ENCODE measurements around the gene AMBP.

AMBP gene

GRCh38 chr9:114061830-114062474, 16.1 kb downstream of the AMBP start:
- TF ChIP-seq, protein P1, sequence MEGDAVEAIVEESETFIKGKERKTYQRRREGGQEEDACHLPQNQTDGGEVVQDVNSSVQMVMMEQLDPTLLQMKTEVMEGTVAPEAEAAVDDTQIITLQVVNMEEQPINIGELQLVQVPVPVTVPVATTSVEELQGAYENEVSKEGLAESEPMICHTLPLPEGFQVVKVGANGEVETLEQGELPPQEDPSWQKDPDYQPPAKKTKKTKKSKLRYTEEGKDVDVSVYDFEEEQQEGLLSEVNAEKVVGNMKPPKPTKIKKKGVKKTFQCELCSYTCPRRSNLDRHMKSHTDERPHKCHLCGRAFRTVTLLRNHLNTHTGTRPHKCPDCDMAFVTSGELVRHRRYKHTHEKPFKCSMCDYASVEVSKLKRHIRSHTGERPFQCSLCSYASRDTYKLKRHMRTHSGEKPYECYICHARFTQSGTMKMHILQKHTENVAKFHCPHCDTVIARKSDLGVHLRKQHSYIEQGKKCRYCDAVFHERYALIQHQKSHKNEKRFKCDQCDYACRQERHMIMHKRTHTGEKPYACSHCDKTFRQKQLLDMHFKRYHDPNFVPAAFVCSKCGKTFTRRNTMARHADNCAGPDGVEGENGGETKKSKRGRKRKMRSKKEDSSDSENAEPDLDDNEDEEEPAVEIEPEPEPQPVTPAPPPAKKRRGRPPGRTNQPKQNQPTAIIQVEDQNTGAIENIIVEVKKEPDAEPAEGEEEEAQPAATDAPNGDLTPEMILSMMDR (IDR thresholded peaks at IDR 0.05; ENCODE audit: low read depth, low read length) = no peak
- H3K4me3 ChIP-seq (replicated peaks in 1 of 2; ENCODE audit: low read depth in 2 of 2, low read length in 2 of 2) = no peak overlapping the region
- no peak for DNase-seq (ENCODE audit: low read depth in 2 of 2)

GRCh38 chr9:114061292-114061691, 16.8 kb downstream of the AMBP start:
- TF ChIP-seq, protein P1 (IDR thresholded peaks at IDR 0.05; ENCODE audit: low read depth, low read length) = no peak
- no peak overlapping the region for H3K4me3 ChIP-seq (replicated peaks in 1 of 2; ENCODE audit: low read depth in 2 of 2, low read length in 2 of 2)
- DNase-seq (ENCODE audit: low read depth in 2 of 2) = no peak

GRCh38 chr9:114060711-114061110, 17.4 kb downstream of the AMBP start:
- TF ChIP-seq, protein P1 (IDR thresholded peaks at IDR 0.05; ENCODE audit: low read depth, low read length) = no peak
- no peak overlapping the region for H3K4me3 ChIP-seq (replicated peaks in 1 of 2; ENCODE audit: low read depth in 2 of 2, low read length in 2 of 2)
- no peak for DNase-seq (ENCODE audit: low read depth in 2 of 2)

DNA sequence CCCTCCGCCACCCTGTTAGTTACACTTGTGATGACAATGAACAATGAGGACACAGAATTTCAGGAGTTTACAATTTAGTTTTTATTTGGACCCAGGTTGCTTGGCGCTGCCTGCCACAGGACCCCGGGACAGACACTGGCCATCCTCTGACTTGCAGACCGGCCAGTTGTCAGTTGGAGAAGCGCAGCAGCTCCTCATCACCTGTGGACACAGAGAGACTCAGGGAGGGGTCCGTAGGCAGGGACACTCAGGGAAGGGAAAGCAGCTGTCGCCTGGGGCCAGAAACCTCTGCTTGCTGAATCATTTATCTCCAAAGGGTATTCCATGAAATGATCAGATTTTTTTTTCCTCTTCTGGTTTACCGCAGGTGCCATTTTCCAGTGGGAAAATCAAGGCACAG, 18.0 kb downstream of the AMBP start:
- no peak overlapping the region for H3K4me3 ChIP-seq (replicated peaks in 1 of 2; ENCODE audit: low read depth in 2 of 2, low read length in 2 of 2)
- DNase-seq (ENCODE audit: low read depth in 2 of 2) = no peak
- TF ChIP-seq, protein P1 (IDR thresholded peaks at IDR 0.05; ENCODE audit: low read depth, low read length) = no peak

DNA sequence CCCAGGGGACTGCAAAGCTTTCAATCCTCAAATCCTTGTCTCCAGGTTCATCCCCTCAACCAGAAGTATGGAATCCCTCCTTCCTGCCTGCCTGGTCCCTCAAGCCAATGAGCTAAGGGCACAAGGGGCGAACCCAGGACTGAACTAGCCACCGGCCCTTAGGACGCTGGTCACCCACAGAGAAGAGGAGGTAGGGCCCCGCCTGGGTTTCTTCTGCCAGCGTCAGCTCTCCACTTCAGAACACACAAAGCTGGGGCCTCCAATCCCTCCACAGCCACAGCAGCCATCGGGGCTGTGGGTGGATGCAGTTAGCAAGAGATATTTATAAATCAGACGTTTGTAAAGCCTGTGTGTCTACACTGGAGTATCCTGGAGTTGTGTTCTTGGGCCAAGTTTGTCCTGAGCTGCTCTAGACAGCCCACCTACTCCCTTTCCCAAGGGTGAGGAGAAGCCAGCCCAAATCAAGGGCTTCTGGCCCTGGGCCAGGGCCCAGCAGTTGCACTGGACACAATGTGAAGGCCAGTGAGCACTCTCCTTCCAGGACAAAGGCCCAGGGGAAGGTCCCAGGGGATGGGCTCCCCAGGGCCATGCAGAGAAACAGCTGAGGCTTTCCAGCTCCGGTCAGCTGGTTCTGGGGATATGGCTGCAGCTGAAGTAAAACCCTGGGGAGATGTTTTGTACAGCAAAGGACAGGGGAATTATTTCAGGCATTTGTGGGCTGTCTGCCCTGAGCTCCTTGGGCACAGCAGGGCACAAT, 18.9 kb downstream of the AMBP start:
- TF ChIP-seq, protein P1 (IDR thresholded peaks at IDR 0.05; ENCODE audit: low read depth, low read length) = no peak
- DNase-seq (ENCODE audit: low read depth in 2 of 2) = peak; percentile 19 to 45
- no peak overlapping the region for H3K4me3 ChIP-seq (replicated peaks in 1 of 2; ENCODE audit: low read depth in 2 of 2, low read length in 2 of 2)

DNA sequence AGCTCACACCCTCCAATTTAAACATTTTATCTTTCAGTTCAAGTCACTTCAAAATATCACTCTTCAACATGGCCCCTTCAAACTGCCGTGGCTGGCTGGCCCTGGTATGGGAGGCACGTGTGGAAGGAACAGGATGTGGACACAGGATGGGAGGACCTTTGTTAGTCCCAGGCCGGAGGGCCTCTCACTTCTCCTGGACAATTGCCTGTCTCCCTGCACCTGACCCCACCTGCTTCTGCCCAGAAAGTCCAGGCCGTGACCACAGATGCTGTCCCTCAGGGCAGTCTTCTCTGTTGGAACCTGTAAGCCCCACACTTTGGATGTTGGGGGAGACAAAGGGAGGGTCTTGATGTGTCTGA, 19.4 kb downstream of the AMBP start:
- TF ChIP-seq, protein P1 (IDR thresholded peaks at IDR 0.05; ENCODE audit: low read depth, low read length) = no peak
- no peak overlapping the region for H3K4me3 ChIP-seq (replicated peaks in 1 of 2; ENCODE audit: low read depth in 2 of 2, low read length in 2 of 2)
- no peak for DNase-seq (ENCODE audit: low read depth in 2 of 2)

Data from cardiac fibroblast (primary cell).